Choroid plexus epithelial cell (primary cell): Measurements from ENCODE around the gene CAMSAP2.
A peak's percentile ranks its signal among the peaks of the same experiment; 100 is the strongest.

ENCODE experiments used
- DNase-seq: peaks from one replicate; pipeline ENCODE4 v3.0.0-alpha.2; 2010; ENCODE audit warnings: low read depth
- H3K4me3 ChIP-seq: 2 replicates; pipeline ENCODE4 v1.5.1; 2011; ENCODE audit warnings: low read depth, mild to moderate bottlenecking, control low read depth, low read length, moderate library complexity
- CTCF ChIP-seq: conservative IDR thresholded peaks from 2 replicates; pipeline ENCODE4 v1.5.1; 2011; ENCODE audit warnings: low read depth, mild to moderate bottlenecking, control low read depth, inconsistent platforms, low read length, moderate library complexity

The CAMSAP2 gene

DNA sequence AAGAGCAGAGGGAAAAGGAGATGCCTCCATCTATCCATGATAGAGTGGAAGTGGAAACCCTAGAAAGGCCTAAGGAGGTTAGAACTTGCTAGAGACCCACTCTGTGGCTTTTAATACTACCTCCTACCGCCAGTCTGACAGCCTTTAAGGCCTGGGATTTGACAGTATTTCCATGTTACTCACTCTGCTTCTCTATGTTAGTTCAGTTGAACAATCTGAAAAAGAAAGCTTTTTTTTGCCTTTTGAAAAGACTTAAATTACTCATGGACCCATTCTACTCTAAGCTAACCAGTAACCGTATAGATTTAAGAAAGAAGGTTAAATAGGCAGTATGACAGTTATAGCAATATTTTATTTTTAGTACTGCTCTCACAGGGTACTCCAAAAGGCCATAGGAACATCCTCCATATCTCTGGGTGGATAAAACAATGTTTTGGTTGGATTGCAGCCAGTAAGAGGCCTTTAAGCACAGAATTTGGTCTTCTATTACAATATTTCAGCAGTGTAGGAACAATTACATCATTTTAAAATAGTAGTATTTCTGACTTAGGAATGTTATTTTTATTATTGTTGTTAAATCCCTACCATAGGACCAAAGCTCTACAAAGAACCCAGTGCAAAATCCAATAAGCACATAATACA lies 118.1 kb downstream of the CAMSAP2 start:
- DNase-seq: peak; percentile 94

GRCh38 chr1:200857804-200858203 lies 119.1 kb downstream of the CAMSAP2 start:
- DNase-seq: no peak
- no peak overlapping the region for H3K4me3 ChIP-seq
- no peak for TF ChIP-seq CTCF

More for the DNA sequence above, 118.1 kb downstream of the CAMSAP2 start:
- H3K4me3 ChIP-seq: no peak overlapping the region
- TF ChIP-seq CTCF: no peak

GRCh38 chr1:200861937-200862647 lies 123.4 kb downstream of the CAMSAP2 start:
- no peak for TF ChIP-seq CTCF
- no peak for DNase-seq
- no peak overlapping the region for H3K4me3 ChIP-seq

DNA sequence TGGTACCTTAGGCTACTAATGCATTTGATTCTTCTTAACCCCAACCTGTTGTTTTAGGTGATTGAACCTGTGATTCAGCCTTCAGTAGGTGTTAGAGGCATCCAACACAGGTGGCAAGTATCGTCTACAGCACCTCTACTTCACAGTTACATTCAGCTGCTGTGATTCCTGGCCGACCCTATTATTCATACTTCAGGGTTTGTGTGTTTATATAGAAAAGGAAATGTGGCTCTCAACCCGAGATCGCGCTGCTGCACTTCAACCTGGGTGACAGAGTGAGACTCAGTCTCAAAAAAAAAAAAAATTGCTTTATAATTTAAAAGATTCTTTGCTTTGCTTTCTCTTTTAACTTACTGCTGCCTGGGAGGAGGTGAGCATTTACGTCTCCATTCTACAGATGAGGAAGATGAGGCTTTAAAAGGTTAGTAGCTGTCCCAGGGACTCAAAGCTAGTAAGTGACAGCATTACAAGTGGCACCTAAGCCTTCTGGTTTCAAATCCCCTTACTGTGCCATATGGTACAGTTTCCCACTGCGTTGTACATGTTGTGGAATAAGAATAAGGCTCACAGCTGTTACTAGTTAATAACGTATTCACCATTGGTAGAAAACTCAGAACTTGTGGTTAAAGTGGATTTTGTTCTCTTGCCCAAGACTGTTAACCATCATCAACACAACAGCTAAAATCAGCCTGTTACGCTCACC lies 124.2 kb downstream of the CAMSAP2 start:
- no peak for DNase-seq
- TF ChIP-seq CTCF: no peak
- H3K4me3 ChIP-seq: no peak overlapping the region

- no peak for DNase-seq
- TF ChIP-seq CTCF: no peak
- no peak overlapping the region for H3K4me3 ChIP-seq
Observed at GRCh38 chr1:200866116-200866515, 127.4 kb downstream of the CAMSAP2 start.

DNA sequence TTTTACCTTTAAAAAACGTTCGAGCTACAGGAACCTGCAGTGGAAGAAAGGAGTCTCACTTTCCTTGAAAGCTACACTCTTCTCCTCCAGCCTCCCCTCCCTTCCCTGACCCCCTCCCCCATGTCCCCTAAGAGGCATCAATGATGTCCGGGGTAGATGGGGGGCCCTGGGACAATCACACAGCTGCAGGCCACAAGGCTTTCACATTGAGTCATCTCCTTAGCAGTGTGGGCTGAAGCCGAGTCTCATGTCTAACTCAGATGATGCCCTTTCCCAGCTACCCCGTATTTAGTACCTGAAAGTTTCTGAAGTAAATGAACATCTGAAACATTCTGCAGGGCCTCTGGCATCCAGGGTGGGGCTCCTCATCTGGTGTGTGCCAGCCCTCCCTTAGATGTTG lies 127.8 kb downstream of the CAMSAP2 start:
- no peak overlapping the region for H3K4me3 ChIP-seq
- peak; percentile 45 for DNase-seq
- TF ChIP-seq CTCF: no peak
